Measurements from ENCODE around the gene PCGF3.

Gene PCGF3, protein sequence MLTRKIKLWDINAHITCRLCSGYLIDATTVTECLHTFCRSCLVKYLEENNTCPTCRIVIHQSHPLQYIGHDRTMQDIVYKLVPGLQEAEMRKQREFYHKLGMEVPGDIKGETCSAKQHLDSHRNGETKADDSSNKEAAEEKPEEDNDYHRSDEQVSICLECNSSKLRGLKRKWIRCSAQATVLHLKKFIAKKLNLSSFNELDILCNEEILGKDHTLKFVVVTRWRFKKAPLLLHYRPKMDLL

GRCh38 chr4:705278-706082 lies at the start of gene PCGF3:
Gene PCGF3 (plus strand): TSS chr4:705832. CDS start chr4:733681, 27,849 bp downstream.
- in situ Hi-C loops (cut with MboI; ENCODE audit: low sequenced_read_pairs): no loop called here

DNA sequence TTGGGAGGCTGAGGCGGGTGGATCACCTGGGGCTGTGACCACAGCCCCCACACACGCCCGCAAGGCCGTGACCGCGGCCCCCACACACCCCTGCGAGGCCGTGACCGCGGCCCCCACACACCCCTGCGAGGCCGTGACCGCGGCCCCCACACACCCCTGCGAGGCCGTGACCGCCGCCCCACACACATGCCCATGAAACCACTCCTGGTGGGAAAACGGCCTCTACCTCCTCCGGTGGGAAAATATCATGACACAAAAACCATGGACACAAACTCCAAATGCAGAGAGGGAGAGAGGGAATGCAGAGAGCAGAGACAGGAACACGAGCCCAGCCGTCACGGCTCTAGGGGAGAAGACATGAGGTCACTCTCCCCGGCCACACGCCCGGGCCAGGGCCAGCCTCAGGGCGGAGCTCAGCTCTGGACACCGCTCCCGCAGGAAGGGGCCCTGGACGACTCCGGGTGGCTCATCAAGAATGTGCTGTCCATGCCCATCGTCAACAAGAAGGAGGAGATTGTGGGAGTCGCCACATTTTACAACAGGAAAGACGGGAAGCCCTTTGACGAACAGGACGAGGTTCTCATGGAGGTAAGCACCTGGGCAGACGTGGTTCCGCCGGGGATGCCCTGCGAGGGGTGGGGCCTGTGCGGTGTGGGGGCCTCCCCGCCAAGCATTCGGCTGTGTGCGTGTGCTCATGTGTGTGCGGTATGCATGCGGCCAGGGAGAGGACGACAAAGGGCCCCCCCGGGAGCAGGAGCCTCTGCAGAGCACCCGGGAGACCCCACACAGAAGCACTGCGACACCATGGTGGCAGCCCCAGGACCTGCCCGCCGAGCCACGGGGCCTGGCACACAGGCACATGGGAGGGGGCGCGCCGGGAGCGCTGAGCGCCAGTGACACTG lies 48.9 kb upstream of the PCGF3 start:
- in situ Hi-C loops (cut with MboI; ENCODE audit: low sequenced_read_pairs): no loop called here

- in situ Hi-C loops (cut with MboI; ENCODE audit: low sequenced_read_pairs): no loop called here
Observed at GRCh38 chr4:657338-657833, 48.2 kb upstream of the PCGF3 start.

GRCh38 chr4:657834-658667 lies 47.6 kb upstream of the PCGF3 start:
- in situ Hi-C loops (cut with MboI; ENCODE audit: low sequenced_read_pairs): no loop called here

- in situ Hi-C loops (cut with MboI; ENCODE audit: low sequenced_read_pairs): no loop called here
Observed at GRCh38 chr4:658681-659667, 46.7 kb upstream of the PCGF3 start.

DNA sequence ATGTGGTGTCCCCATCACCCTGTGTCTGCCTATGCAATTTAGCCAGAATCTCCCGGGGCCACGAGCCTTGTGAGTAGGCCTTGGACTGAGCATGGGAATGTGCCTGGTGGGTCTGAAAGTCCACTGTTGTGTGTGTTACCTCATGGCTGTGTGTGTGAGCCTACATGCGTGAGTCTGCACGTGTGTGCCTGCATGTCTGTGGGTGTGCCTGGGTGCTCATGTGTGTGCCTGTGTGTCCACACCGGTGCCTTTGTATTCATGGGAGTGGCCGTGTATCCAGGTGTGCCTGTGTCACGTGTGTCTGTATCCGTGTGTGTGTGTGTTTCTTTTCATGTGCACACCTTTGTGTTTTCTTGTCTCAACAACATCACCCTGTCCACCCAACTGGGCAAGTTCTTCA lies 45.8 kb upstream of the PCGF3 start:
- in situ Hi-C loops (cut with MboI; ENCODE audit: low sequenced_read_pairs): no loop called here

GRCh38 chr4:660401-660800 lies 45.2 kb upstream of the PCGF3 start:
- in situ Hi-C loops (cut with MboI; ENCODE audit: low sequenced_read_pairs): no loop called here

DNA sequence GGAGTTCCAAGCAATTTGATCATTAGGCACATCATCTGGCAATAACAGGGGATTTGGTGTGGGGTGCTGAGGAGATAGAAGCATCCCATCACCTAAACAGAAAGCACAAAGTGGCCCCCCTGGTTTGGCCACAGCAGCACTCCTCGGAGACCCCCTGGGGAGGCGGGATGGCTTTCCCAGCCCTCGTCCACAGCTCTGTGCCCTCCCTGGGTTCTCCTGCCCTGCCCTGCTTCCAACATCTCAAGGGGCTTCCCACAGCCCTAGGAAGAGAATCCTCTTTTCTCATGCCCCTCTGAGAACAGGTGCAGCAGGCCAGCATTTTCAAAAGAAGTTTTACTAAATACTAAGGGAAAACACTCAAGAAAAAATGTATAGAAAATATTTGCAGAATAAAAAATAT lies 44.4 kb upstream of the PCGF3 start:
- in situ Hi-C loops (cut with MboI; ENCODE audit: low sequenced_read_pairs): no loop called here

GRCh38 chr4:661881-662761 lies 43.5 kb upstream of the PCGF3 start:
- in situ Hi-C loops (cut with MboI; ENCODE audit: low sequenced_read_pairs): no loop called here

- in situ Hi-C loops (cut with MboI; ENCODE audit: low sequenced_read_pairs): no loop called here
Observed at GRCh38 chr4:663046-663437, 42.6 kb upstream of the PCGF3 start.

DNA sequence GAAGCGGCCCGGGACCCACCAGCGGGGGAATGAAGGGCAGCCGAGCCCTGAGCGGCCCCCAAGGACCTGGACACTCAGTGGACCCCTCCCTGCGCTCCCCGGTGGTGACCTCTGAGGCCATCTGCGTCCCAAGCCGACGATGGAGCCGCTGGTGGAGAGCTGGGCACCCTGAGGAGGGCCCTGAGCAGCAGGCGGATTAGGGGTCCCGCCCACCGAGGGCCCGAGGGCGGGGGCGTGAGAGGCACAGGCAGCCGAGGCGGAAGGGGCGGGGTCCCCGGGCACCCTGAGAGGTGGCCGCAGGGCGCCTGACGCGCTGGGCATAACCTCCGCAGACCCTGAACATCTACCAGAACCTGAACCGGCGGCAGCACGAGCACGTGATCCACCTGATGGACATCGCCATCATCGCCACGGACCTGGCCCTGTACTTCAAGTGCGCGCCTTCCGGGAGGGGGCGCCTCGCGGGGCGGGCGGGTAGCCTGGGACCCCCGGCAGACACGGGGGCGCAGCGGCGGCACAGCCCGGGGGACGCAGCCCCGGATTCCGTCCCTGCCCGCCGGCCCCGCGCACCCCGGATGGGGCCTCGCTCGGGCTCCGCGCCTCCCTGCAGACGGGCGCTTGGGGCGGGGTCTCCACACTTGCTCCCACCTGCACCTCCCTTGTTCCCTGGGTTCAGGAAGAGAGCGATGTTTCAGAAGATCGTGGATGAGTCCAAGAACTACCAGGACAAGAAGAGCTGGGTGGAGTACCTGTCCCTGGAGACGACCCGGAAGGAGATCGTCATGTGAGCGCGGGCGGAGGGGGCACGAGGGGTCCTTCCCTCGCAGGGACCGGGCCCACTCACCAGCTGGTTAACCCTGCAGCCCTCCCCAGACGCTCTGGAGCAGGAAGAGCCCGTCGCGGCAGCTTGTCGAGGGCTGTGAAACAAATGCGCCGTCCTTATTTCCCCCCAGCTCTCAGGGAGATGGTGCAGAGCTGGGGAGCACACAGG lies 41.9 kb upstream of the PCGF3 start:
- in situ Hi-C loops (cut with MboI; ENCODE audit: low sequenced_read_pairs): no loop called here

DNA sequence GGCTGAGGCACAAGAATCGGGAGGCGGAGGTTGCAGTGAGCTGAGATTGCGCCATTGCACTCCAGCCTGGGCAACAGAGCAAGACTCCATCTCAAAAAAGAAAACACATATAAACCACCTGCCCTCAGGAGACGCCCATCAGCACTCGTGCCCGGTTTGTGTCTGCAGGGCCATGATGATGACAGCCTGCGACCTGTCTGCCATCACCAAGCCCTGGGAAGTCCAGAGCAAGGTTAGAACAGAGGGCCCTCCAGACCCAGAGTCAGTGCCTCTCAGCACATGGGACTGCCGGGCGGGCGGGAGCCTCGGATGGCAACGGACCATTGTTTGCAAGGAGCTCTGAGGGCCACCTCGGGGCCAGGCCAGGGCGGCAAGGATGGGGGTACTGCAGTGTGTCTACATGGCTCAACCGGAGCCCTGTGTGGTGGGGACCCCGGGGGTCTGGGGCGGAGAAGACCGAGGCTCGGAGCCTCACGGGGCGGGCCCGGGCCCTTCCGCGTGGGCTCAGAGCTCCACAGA lies 40.9 kb upstream of the PCGF3 start:
- in situ Hi-C loops (cut with MboI; ENCODE audit: low sequenced_read_pairs): no loop called here

- in situ Hi-C loops (cut with MboI; ENCODE audit: low sequenced_read_pairs): no loop called here
Observed at GRCh38 chr4:665381-665750, 40.3 kb upstream of the PCGF3 start.

DNA sequence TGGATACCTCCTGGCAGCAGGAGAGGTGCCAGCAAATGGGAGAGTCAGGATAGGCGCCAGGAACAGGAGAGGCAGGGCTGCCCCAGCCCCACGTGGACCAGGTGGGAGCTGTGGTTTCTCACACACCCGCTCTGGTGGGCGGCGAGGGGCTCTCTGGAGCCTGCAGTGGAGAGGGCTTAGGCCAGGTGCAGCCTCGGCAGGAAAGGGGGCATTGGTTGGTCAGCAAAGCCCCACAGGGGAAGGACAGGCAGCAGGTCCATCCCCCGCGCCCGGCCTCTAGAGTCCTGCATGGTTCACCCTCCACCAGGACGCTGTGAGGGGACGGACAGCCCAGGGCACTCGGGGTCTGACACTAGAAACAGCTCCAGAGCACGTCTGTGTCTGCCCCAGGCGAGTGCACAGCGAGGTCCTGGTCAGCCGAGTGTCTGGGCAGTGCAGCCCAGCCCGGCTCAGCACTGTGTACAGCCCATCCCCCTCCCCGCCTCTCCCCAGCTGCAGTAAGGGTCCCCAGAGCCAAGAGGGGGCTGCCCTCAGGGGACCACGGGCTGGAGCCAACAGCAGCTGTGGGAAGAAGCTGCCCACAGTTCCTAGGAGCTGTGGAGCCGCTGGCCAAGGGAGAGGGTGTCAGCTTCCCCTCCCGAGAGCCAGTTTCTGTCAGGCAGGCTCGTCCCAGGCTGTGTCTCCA lies 39.7 kb upstream of the PCGF3 start:
- in situ Hi-C loops (cut with MboI; ENCODE audit: low sequenced_read_pairs): no loop called here

GRCh38 chr4:666436-666810 lies 39.2 kb upstream of the PCGF3 start:
- in situ Hi-C loops (cut with MboI; ENCODE audit: low sequenced_read_pairs): no loop called here

GRCh38 chr4:666822-667544 lies 38.6 kb upstream of the PCGF3 start:
- in situ Hi-C loops (cut with MboI; ENCODE audit: low sequenced_read_pairs): no loop called here

Data from HL-60/S4 treated with retinoic acid at 250 ng/mL for 4 days and 3 days (cell line).